Neuronal stem cell (in vitro differentiated cells): ENCODE measurements around the gene CCNT1.
"Not testable (repeated sequence)": the region's sequence is repeated elsewhere in the genome, so short reads cannot be mapped to it uniquely, and the experiment has no call there.

Source experiments
- DNase-seq: peaks from one replicate; pipeline ENCODE4 v3.0.0-alpha.2; 2013; ENCODE audit warnings: low spot score
- H2AFZ ChIP-seq: one replicate; pipeline ENCODE4 v1.6.1; 2013; ENCODE audit warnings: mild to moderate bottlenecking, low read length, inconsistent platforms
- H2AK5ac ChIP-seq: 2 replicates; pipeline ENCODE4 v1.6.1; 2013; ENCODE audit warnings: low read depth, mild to moderate bottlenecking, inconsistent platforms, low read length, moderate library complexity, mixed read lengths
- H2BK120ac ChIP-seq: 2 replicates; pipeline ENCODE4 v1.6.1; 2013; ENCODE audit warnings: low read depth, mild to moderate bottlenecking, inconsistent platforms, low read length, moderate library complexity, mixed read lengths
- H2BK12ac ChIP-seq: one replicate; pipeline ENCODE4 v1.6.1; 2013; ENCODE audit warnings: low read length, inconsistent platforms
- H2BK15ac ChIP-seq: 2 replicates; pipeline ENCODE4 v1.6.1; 2013; ENCODE audit warnings: mild to moderate bottlenecking, low read length, inconsistent platforms, mixed read lengths
- H2BK5ac ChIP-seq: one replicate; pipeline ENCODE4 v1.6.1; 2013; ENCODE audit warnings: inconsistent platforms, mild to moderate bottlenecking, low read length, moderate library complexity
- H3K14ac ChIP-seq: one replicate; pipeline ENCODE4 v1.6.1; 2013; ENCODE audit warnings: low read length, inconsistent platforms
- H3K18ac ChIP-seq: 2 replicates; pipeline ENCODE4 v1.6.1; 2013; ENCODE audit warnings: low read length, inconsistent platforms
- H3K23ac ChIP-seq: 2 replicates; pipeline ENCODE4 v1.6.1; 2013; ENCODE audit warnings: low read depth, mild to moderate bottlenecking, mixed read lengths, low read length, inconsistent platforms; ENCODE audit not compliant: poor library complexity
- H3K27ac ChIP-seq: replicated peaks from 3 replicates; pipeline ENCODE4 v1.5.1; 2013; ENCODE audit warnings: low read length, inconsistent platforms
- H3K27me3 ChIP-seq, 3 experiments: 2 replicates each; pipeline ENCODE4 v1.6.1; 2013; ENCODE audit warnings: low read length in 3 of 3, mild to moderate bottlenecking in 2 of 3, inconsistent platforms in 1 of 3, low read depth in 1 of 3, mixed read lengths in 1 of 3, moderate library complexity in 1 of 3; ENCODE audit not compliant: control insufficient read depth in 3 of 3, insufficient read depth in 3 of 3
- H3K36me3 ChIP-seq, 2 donors: replicated peaks in 1 of 2; 2 replicates each; pipeline ENCODE4 v1.6.1; 2013; ENCODE audit warnings: low read length in 2 of 2; ENCODE audit not compliant: control insufficient read depth in 2 of 2, insufficient read depth in 2 of 2
- H3K4ac ChIP-seq: 2 replicates; pipeline ENCODE4 v1.6.1; 2013; ENCODE audit warnings: inconsistent platforms, mild to moderate bottlenecking, low read length, moderate library complexity
- H3K4me1 ChIP-seq, 2 donors: 1 replicate in 1 of 2; 2 replicates in 1 of 2; pipeline ENCODE4 v1.6.1; 2013; ENCODE audit warnings: low read length in 2 of 2, low read depth in 1 of 2; ENCODE audit not compliant: control insufficient read depth in 2 of 2, insufficient read depth in 1 of 2
- H3K4me2 ChIP-seq: one replicate; pipeline ENCODE4 v1.6.1; 2013; ENCODE audit warnings: mild to moderate bottlenecking, low read length, inconsistent platforms; ENCODE audit not compliant: insufficient read depth, poor library complexity, severe bottlenecking
- H3K4me3 ChIP-seq, 2 donors: 2 replicates each; pipeline ENCODE4 v1.5.1; 2013; ENCODE audit warnings: low read length in 2 of 2, mild to moderate bottlenecking in 2 of 2, inconsistent platforms in 1 of 2, moderate library complexity in 1 of 2
- H3K79me1 ChIP-seq: one replicate; pipeline ENCODE4 v1.6.1; 2013; ENCODE audit warnings: low read depth, mild to moderate bottlenecking, inconsistent platforms, low read length, moderate library complexity
- H3K9ac ChIP-seq: one replicate; pipeline ENCODE4 v1.6.1; 2013; ENCODE audit warnings: mild to moderate bottlenecking, low read depth, low read length, inconsistent platforms; ENCODE audit not compliant: poor library complexity
- H3K9me3 ChIP-seq, 2 donors: replicated peaks in 1 of 2; 2 replicates each; pipeline versions ENCODE3 to v1.6.1; 2013; ENCODE audit warnings: low read length in 2 of 2, mild to moderate bottlenecking in 2 of 2, inconsistent platforms in 1 of 2, low read depth in 1 of 2, mixed read lengths in 1 of 2, moderate library complexity in 1 of 2; ENCODE audit not compliant: control insufficient read depth in 2 of 2, insufficient read depth in 1 of 2
- H4K8ac ChIP-seq: one replicate; pipeline ENCODE4 v1.6.1; 2013; ENCODE audit warnings: low read depth, mild to moderate bottlenecking, inconsistent platforms, low read length, moderate library complexity
- H4K91ac ChIP-seq: one replicate; pipeline ENCODE4 v1.6.1; 2013; ENCODE audit warnings: low read length, low read depth, mild to moderate bottlenecking, inconsistent platforms; ENCODE audit not compliant: poor library complexity
- WGBS, 2 donors: extraction: QIAGEN DNeasy Blood & Tissue Kit; methylation state at CpG; one replicate each; pipeline ENCODE4 v1.1.7; 2013; ENCODE audit warnings: missing lambda C conversion rate in 2 of 2, mixed read lengths in 1 of 2; ENCODE audit not compliant: insufficient read length in 2 of 2, insufficient replicate concordance in 1 of 2; ENCODE audit errors: extremely low coverage in 2 of 2; 5-methylcytosine and 5-hydroxymethylcytosine counted together

Gene CCNT1

DNA sequence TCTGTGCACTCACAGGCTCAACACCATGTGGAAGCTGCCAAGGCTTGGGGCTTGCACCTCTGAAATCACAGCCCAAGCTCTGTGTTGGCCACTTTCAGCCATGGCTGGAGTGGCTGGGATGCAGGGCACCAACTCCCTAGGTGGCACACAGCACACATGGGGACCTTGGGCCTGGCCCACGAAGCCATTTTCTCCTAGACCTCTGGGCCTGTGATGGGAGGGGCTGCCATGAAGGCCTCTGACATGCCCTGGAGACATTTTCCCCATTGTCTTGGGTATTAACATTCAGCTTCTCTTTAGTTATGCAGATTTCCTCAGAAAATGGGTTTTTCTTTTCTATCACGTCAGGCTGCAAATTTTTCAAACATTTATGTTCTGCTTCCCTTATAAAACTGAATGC lies 3.7 kb upstream of the CCNT1 start:
- H3K14ac ChIP-seq, H3K79me1 ChIP-seq, H3K18ac ChIP-seq, H4K91ac ChIP-seq, H3K27me3 ChIP-seq, H2BK120ac ChIP-seq, H3K4me2 ChIP-seq, H2BK12ac ChIP-seq, H3K4ac ChIP-seq, DNase-seq, H3K4me3 ChIP-seq, H2BK5ac ChIP-seq, H3K4me1 ChIP-seq, H3K9ac ChIP-seq, H3K9me3 ChIP-seq, H3K36me3 ChIP-seq, H2BK15ac ChIP-seq, H3K23ac ChIP-seq, H3K27ac ChIP-seq, H2AFZ ChIP-seq, H4K8ac ChIP-seq, H2AK5ac ChIP-seq: not testable (repeated sequence)
- no CpG with 5 or more reads among the region's 2 CpGs for WGBS, 2 donors

DNA sequence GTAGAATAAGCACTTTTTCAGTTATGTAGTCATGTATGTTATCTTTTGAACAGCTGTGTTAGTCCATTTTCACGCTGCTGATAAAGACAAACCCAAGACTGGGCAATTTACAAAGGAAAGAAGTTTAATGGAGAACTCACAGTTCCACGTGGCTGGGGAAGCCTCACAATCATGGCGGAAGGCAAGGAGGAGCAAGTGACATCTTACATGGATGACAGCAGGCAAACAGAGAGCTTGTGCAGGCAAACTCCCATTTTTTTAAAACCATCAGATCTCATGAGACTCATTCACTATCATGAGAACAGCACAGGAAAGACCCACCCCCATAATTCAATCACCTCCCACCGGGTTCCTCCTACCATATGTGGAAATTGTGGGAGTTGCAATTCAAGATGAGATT lies 2.5 kb upstream of the CCNT1 start:
- H4K91ac ChIP-seq, H2AFZ ChIP-seq, DNase-seq, H3K18ac ChIP-seq, H3K14ac ChIP-seq, H2BK15ac ChIP-seq, H3K4me2 ChIP-seq, H3K4ac ChIP-seq, H3K9me3 ChIP-seq, H2BK5ac ChIP-seq, H3K79me1 ChIP-seq, H3K4me3 ChIP-seq, H4K8ac ChIP-seq, H3K27ac ChIP-seq, H2AK5ac ChIP-seq, H2BK12ac ChIP-seq, H3K27me3 ChIP-seq, H3K23ac ChIP-seq, H2BK120ac ChIP-seq, H3K9ac ChIP-seq: not testable (repeated sequence)
- H3K4me1 ChIP-seq, result peaks cover 0 to 12% of the 10 kb centered on the region in 2 donors
- no CpG with 5 or more reads among the region's 4 CpGs for WGBS, 2 donors
- peaks cover 5 to 13% of the 10 kb centered on the region in 2 donors for H3K36me3 ChIP-seq

DNA sequence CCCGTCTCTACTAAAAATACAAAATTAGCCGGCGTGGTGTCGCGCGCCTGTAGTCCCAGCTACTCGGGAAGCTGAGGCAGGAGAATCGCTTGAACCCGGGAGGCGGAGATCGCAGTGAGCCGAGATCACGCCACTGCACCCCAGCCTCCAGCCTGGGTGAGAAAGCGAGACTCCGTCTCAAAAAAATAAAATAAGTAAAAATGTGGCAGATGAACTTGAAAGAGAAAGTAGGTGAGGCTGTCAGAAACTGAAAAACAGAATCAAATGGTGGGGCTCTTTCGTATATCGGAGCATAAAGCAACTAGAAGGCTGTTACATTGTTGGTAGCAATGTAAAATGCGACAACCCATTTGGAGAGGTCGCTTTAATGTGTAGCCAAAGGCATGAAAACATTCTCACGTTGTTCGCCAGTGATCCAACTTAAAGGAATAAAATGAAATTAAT lies 767 bp upstream of the CCNT1 start:
- Histone ChIP-seq H3K36me3 (peaks cover 9 to 31% of the 10 kb centered on the region in 2 donors), H2AK5ac (no peak overlapping the region), H3K4me2 (peak overlapping the region; percentile 69), H3K79me1 (peaks cover 2% of the 10 kb centered on the region), H3K9me3 (peaks cover 2 to 6% of the 10 kb centered on the region in 2 donors), H4K8ac (no peak overlapping the region), H3K14ac (no peak overlapping the region), H2AFZ (peak overlapping the region; percentile 86), H3K9ac (no peak overlapping the region), H2BK15ac (no peak overlapping the region), H2BK120ac (no peak overlapping the region), H2BK5ac (no peak overlapping the region), H3K4me3 (peak overlapping the region; percentile 78 to 82), H3K18ac (no peak overlapping the region), H2BK12ac (no peak overlapping the region), H4K91ac (no peak overlapping the region), H3K27ac (peak overlapping the region; percentile 82), H3K4me1 (peaks cover 0 to 13% of the 10 kb centered on the region in 2 donors), H3K27me3 (no peaks in the 10 kb centered on the region), H3K23ac (no peak overlapping the region), H3K4ac (no peak overlapping the region)
- WGBS, 2 donors, result no CpG with 5 or more reads among the region's 21 CpGs
- DNase-seq, result peak; percentile 15

DNA sequence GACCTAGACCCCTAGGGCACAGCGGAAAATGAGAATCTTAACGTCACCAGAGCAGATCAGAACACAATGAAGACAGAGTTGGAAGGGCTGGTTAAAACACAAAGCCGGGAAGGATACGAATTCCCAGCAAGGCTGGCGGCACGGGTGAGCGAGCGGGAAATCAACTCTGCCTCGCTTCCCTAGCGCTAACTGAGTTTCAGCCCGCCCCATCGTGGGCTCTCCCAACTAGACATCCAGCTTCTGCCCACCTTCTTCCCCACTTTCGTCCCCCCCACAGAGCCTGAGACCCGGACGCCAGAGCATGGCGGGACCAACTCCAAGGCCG lies 377 bp downstream of the CCNT1 start:
- no peak overlapping the region for H4K91ac ChIP-seq
- H3K4me1 ChIP-seq, result peaks cover 0 to 13% of the 10 kb centered on the region in 2 donors
- H2BK5ac ChIP-seq, result no peak overlapping the region
- peak overlapping the region; percentile 87 for H3K18ac ChIP-seq
- H3K23ac ChIP-seq, result no peak overlapping the region
- no peak for DNase-seq
- H2AFZ ChIP-seq, result peak overlapping the region; percentile 71
- H2AK5ac ChIP-seq, result no peak overlapping the region
- H2BK12ac ChIP-seq, result no peak overlapping the region
- peaks cover 9 to 41% of the 10 kb centered on the region in 2 donors for H3K36me3 ChIP-seq
- H3K4ac ChIP-seq, result no peak overlapping the region
- H2BK120ac ChIP-seq, result no peak overlapping the region
- WGBS, 2 donors, result no CpG with 5 or more reads among the region's 17 CpGs
- peak overlapping the region; percentile 78 for H3K9ac ChIP-seq
- peak overlapping the region; percentile 78 to 94 for H3K4me3 ChIP-seq
- no peak overlapping the region for H4K8ac ChIP-seq
- peaks cover 2 to 6% of the 10 kb centered on the region in 2 donors for H3K9me3 ChIP-seq
- peak overlapping the region; percentile 81 for H3K4me2 ChIP-seq
- peak overlapping the region; percentile 82 for H3K27ac ChIP-seq
- no peak overlapping the region for H3K14ac ChIP-seq
- H3K79me1 ChIP-seq, result peaks cover 2% of the 10 kb centered on the region
- no peak overlapping the region for H2BK15ac ChIP-seq
- no peaks in the 10 kb centered on the region for H3K27me3 ChIP-seq
